B cell (primary cell): ENCODE measurements around the gene TBC1D30. TPM values are rescaled to one million over a fixed set of nuclear protein-coding genes. Genes with fewer than 3 reads are reported as not detected.

Experiments
- ATAC-seq: fragments of 200-7000 bp; cut with Tn5 transposase; one replicate; pipeline ENCODE4 v1.10.0; 2021; ENCODE audit warnings: low read depth, mild to moderate bottlenecking, moderate number of reproducible peaks, moderate library complexity
- CTCF ChIA-PET: fragments of 350-600 bp; sonication (Branson Sonifier 250); formaldehyde crosslinking; loops from one replicate; lab custom pipeline; 2021; ENCODE audit warnings: antibody characterized with exemption, inconsistent platforms; lab: Charles Lee
- POLR2A ChIA-PET: fragments of 350-600 bp; sonication (Branson Sonifier 250); formaldehyde crosslinking; loops from one replicate; lab custom pipeline; 2021; ENCODE audit warnings: antibody characterized with exemption; lab: Charles Lee
- DNase-seq: peaks from one replicate; pipeline ENCODE4 v3.0.0; 2013
- H2AFZ ChIP-seq: 2 replicates; pipeline ENCODE4 v1.6.1; 2012; ENCODE audit warnings: mild to moderate bottlenecking, low read depth, low read length; ENCODE audit not compliant: insufficient read depth, poor library complexity, severe bottlenecking
- H3K27ac ChIP-seq, 2 donors: 1 replicate in 1 of 2; 2 replicates in 1 of 2; pipeline ENCODE4 v1.5.1; 2012 to 2013; ENCODE audit warnings: low read length in 2 of 2, mild to moderate bottlenecking in 2 of 2, moderate library complexity in 1 of 2
- H3K27me3 ChIP-seq, 4 experiments: fragments of 200-600 bp in 1 of 4; sonication (generic) in 1 of 4; replicated peaks in 1 of 4; 1 replicate in 2 of 4; 2 replicates in 2 of 4; pipeline versions ENCODE4 v1.6.1 to v1.7.0; 2013 to 2016; ENCODE audit warnings: low read length in 3 of 4, mild to moderate bottlenecking in 2 of 4, mixed read lengths in 1 of 4, moderate library complexity in 1 of 4; ENCODE audit not compliant: insufficient read depth in 4 of 4, control insufficient read depth in 3 of 4; ENCODE audit errors: control extremely low read depth in 1 of 4
- H3K36me3 ChIP-seq, 2 experiments: replicated peaks in 1 of 2; 1 replicate in 1 of 2; 2 replicates in 1 of 2; pipeline versions ENCODE4 v1.6.1 to v1.7.1; 2013; ENCODE audit warnings: low read length in 1 of 2; ENCODE audit not compliant: insufficient read depth in 2 of 2, control insufficient read depth in 1 of 2; ENCODE audit errors: control extremely low read depth in 1 of 2, extremely low read depth in 1 of 2
- H3K4me1 ChIP-seq, 2 donors: fragments of 200-600 bp in 1 of 2; sonication (generic) in 1 of 2; 1 replicate in 1 of 2; 2 replicates in 1 of 2; pipeline versions ENCODE4 v1.5.1 to v1.6.1; 2013 to 2017; ENCODE audit warnings: low read length in 2 of 2; ENCODE audit not compliant: control insufficient read depth in 2 of 2, insufficient read depth in 2 of 2
- H3K4me2 ChIP-seq: replicated peaks from 2 replicates; pipeline ENCODE3; 2012; ENCODE audit warnings: mild to moderate bottlenecking, low read depth, low read length; ENCODE audit not compliant: poor library complexity, severe bottlenecking
- H3K4me3 ChIP-seq, 5 experiments: fragments of 200-600 bp in 1 of 5; sonication (generic) in 1 of 5; 1 replicate in 3 of 5; 2 replicates in 2 of 5; pipeline versions ENCODE4 v1.5.1 to v1.7.0; 2011 to 2016; ENCODE audit warnings: low read length in 4 of 5, mild to moderate bottlenecking in 4 of 5, low read depth in 2 of 5, control low read depth in 1 of 5, moderate library complexity in 1 of 5; ENCODE audit not compliant: insufficient read depth in 1 of 5; ENCODE audit errors: control extremely low read depth in 1 of 5, extremely low read depth in 1 of 5
- H3K79me2 ChIP-seq: fragments of 200-600 bp; sonication (generic); one replicate; pipeline ENCODE4 v1.6.0; 2016; ENCODE audit warnings: low read length; ENCODE audit not compliant: control insufficient read depth, insufficient read depth
- H3K9ac ChIP-seq: fragments of 200-600 bp; sonication (generic); 2 replicates; pipeline ENCODE4 v1.6.1; 2017; ENCODE audit warnings: mild to moderate bottlenecking, low read length, moderate library complexity
- H3K9me3 ChIP-seq, 3 donors: one replicate each; pipeline versions ENCODE4 v1.6.1 to v1.7.1; 2013; ENCODE audit warnings: low read length in 2 of 3; ENCODE audit not compliant: control insufficient read depth in 2 of 3, insufficient read depth in 1 of 3; ENCODE audit errors: control extremely low read depth in 1 of 3
- H4K20me1 ChIP-seq: 2 replicates; pipeline ENCODE4 v1.6.0; 2012; ENCODE audit warnings: mild to moderate bottlenecking, low read length; ENCODE audit not compliant: insufficient read depth, control insufficient read depth, poor library complexity, severe bottlenecking
- H3K27ac Mint-ChIP-seq: one replicate; pipeline ENCODE4 v1.8.0; 2021; ENCODE audit warnings: mixed read lengths
- H3K27me3 Mint-ChIP-seq: one replicate; pipeline ENCODE4 v1.8.0; 2021; ENCODE audit warnings: mixed read lengths
- H3K4me1 Mint-ChIP-seq: one replicate; pipeline ENCODE4 v1.8.0; 2021; ENCODE audit warnings: mixed read lengths
- H3K4me3 Mint-ChIP-seq: one replicate; pipeline ENCODE4 v1.8.0; 2021; ENCODE audit warnings: mixed read lengths
- H3K9me3 Mint-ChIP-seq: one replicate; pipeline ENCODE4 v1.8.0; 2022; ENCODE audit warnings: mixed read lengths; ENCODE audit not compliant: insufficient read depth
- EZH2 ChIP-seq: IDR thresholded peaks from 2 replicates; pipeline ENCODE4 v1.6.1; 2012; ENCODE audit warnings: borderline replicate concordance, low read depth, mild to moderate bottlenecking, moderate library complexity, low read length; ENCODE audit not compliant: insufficient read depth, poor library complexity, severe bottlenecking
- WGBS: methylation state at CpG from one replicate; pipeline ENCODE4 v1.1.5; 2013; ENCODE audit warnings: missing lambda C conversion rate; ENCODE audit not compliant: insufficient coverage; 5-methylcytosine and 5-hydroxymethylcytosine counted together
- intact Hi-C: fragments of 100-400 bp; cut with micrococcal nuclease; formaldehyde crosslinking; loops from one replicate; pipeline ENCODE4 v1.10.0; 2022
- polyA plus RNA-seq: library from polyadenylated mRNA; depleted of rRNA; stranded (reverse); fragments of >200 nt; gene quantifications from 2 replicates; pipeline ENCODE4 v1.2.3, GENCODE V29; 2012
- total RNA-seq, 2 donors: library from RNA; stranded (reverse); fragments of 120-200 nt in 1 of 2; gene quantifications; 1 replicate in 1 of 2; 2 replicates in 1 of 2; pipeline versions ENCODE4 v1.2.3 to v1.2.4, GENCODE V29; 2013 to 2022
- TF ChIP-seq, protein P1 (sequence below): fragments of 200-600 bp; IDR thresholded peaks from one replicate; pipeline ENCODE4 v1.8.0; 2022; ENCODE audit warnings: antibody characterized with exemption, mild to moderate bottlenecking

The TBC1D30 gene
- total and polyA plus RNA-seq, 2 donors (not counting 1 experiment from before 2014, with no cell fraction given) = 0.06 to 0.10 TPM

DNA sequence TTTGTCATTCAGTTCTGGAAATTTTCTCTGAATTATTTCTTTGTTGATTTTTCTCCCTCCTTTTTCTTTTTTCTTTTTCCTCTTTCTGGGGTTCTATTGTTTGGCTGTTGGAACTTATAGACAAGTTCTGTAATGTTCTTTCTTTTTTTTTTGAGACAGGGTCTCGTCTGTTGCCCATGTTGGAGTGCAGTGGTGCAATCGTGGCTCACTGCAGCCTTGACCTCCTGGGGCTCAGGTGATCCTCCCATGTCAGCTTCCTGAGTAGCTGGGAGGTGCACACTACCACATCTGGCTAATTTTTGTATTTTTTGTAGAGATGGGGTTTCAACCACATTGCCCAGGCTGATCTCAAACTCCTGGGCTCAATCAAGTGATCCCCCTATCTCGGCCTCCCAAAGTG, 30.1 kb upstream of the TBC1D30 start:
- ChIA-PET CTCF (no interaction called here), POLR2A (no interaction called here)
- H2AFZ ChIP-seq = no peak overlapping the region
- DNase-seq (no peak), ATAC-seq (no peak)
- no peaks in the 10 kb centered on the region for H3K27me3 ChIP-seq
- no peak overlapping the region for H3K9ac ChIP-seq
- no peak overlapping the region for H3K4me2 ChIP-seq
- Mint-ChIP-seq H3K27me3 (peaks cover 12% of the 10 kb centered on the region), H3K4me3 (no peak overlapping the region), H3K27ac (no peak overlapping the region), H3K4me1 (no peaks in the 10 kb centered on the region), H3K9me3 (no peaks in the 10 kb centered on the region)
- TF ChIP-seq, protein P1, sequence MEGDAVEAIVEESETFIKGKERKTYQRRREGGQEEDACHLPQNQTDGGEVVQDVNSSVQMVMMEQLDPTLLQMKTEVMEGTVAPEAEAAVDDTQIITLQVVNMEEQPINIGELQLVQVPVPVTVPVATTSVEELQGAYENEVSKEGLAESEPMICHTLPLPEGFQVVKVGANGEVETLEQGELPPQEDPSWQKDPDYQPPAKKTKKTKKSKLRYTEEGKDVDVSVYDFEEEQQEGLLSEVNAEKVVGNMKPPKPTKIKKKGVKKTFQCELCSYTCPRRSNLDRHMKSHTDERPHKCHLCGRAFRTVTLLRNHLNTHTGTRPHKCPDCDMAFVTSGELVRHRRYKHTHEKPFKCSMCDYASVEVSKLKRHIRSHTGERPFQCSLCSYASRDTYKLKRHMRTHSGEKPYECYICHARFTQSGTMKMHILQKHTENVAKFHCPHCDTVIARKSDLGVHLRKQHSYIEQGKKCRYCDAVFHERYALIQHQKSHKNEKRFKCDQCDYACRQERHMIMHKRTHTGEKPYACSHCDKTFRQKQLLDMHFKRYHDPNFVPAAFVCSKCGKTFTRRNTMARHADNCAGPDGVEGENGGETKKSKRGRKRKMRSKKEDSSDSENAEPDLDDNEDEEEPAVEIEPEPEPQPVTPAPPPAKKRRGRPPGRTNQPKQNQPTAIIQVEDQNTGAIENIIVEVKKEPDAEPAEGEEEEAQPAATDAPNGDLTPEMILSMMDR = no peak
- WGBS = 67% methylated on average over 1 of the region's 3 CpGs
- peaks cover 0 to 2% (median 0%) of the 10 kb centered on the region in 3 donors for H3K9me3 ChIP-seq
- no peaks in the 10 kb centered on the region for H3K36me3 ChIP-seq
- no peaks in the 10 kb centered on the region for H4K20me1 ChIP-seq
- no peaks in the 10 kb centered on the region for H3K79me2 ChIP-seq
- intact Hi-C loops = no loop called here
- no peak overlapping the region for H3K27ac ChIP-seq
- H3K4me1 ChIP-seq = no peaks in the 10 kb centered on the region
- no peak overlapping the region for H3K4me3 ChIP-seq

DNA sequence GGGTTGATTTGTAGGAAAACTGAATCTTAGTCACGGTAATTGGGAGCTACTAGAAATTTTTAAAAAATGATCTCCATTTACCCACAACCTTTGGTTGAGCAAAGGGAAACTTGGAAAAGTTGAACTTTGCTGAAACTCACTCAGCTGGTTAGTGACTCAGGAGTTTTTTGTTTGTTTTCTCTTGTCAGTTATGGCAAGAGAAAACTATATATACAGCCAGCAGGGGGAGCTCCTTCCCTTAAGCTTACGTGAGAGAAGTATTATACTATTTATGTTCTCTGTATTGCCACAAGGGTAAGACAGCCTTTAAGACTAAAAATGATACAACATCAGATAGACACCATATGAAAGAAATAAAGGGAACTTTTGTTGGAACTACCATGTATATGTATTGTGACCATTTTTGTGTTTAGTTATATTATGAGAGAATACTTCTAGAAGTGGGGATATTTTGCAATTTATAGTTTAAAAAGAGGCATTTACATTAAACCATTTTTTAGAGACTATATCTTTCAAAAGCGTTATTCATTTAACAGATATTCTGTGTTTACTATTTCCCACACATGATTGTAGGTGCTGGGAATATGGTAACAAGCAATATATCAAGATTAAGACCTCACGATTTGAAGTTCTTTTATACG, 28.1 kb upstream of the TBC1D30 start:
- WGBS = no CpG with 5 or more reads among the region's 5 CpGs
- H3K27ac Mint-ChIP-seq = no peak overlapping the region
- Histone ChIP-seq H3K4me1 (no peaks in the 10 kb centered on the region), H3K4me2 (no peak overlapping the region), H3K27ac (no peak overlapping the region), H3K9ac (no peak overlapping the region), H3K4me3 (no peak overlapping the region), H4K20me1 (no peaks in the 10 kb centered on the region), H3K79me2 (no peaks in the 10 kb centered on the region), H2AFZ (no peak overlapping the region), H3K9me3 (no peaks in the 10 kb centered on the region), H3K36me3 (no peaks in the 10 kb centered on the region), H3K27me3 (no peaks in the 10 kb centered on the region)
- ATAC-seq (peak; percentile 82), DNase-seq (peak; percentile 81)
- intact Hi-C loops = loop anchor here (2.0 kb wide), 2 partner anchors 16 to 436 kb away; no protein-coding TSS in a partner anchor
- CTCF ChIA-PET = interaction anchor here (0.5 to 3.5 kb wide), 22 partner anchors 9 to 437 kb away, joined by 3 to 30 read pairs (median 4); no protein-coding TSS in a partner anchor
- no peaks in the 10 kb centered on the region for H3K9me3 Mint-ChIP-seq
- H3K4me3 Mint-ChIP-seq = no peak overlapping the region
- peaks cover 24% of the 10 kb centered on the region for H3K27me3 Mint-ChIP-seq
- POLR2A ChIA-PET = interaction anchor here (0.6 kb wide), 1 partner anchor 342 kb away, joined by 3 read pairs; no protein-coding TSS in a partner anchor
- H3K4me1 Mint-ChIP-seq = no peaks in the 10 kb centered on the region
- no peak for TF ChIP-seq EZH2
- TF ChIP-seq, protein P1 = peak; percentile 95
